ENCODE data around the gene FBXW11.

DNA sequence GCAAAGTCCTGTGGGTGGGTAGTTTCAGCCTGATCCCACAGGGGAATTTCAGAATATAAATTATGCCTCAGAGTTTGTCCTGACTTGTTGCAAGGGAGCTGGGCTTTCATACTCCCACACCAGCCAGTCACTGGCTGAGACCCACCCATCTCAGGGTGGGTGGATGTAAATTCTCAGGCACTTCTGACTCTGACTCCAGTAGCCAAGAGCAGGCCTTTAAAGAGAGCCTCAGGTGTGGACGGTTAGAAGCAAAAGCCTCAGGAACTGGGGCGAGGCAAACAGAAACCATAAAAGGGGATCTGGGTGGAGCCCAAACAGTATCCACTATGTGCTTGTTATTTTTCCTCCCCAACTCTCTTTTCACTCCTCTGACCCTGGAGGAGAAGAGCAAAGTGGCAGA lies 28.6 kb upstream of the FBXW11 start:
- TF ChIP-seq, protein P1, sequence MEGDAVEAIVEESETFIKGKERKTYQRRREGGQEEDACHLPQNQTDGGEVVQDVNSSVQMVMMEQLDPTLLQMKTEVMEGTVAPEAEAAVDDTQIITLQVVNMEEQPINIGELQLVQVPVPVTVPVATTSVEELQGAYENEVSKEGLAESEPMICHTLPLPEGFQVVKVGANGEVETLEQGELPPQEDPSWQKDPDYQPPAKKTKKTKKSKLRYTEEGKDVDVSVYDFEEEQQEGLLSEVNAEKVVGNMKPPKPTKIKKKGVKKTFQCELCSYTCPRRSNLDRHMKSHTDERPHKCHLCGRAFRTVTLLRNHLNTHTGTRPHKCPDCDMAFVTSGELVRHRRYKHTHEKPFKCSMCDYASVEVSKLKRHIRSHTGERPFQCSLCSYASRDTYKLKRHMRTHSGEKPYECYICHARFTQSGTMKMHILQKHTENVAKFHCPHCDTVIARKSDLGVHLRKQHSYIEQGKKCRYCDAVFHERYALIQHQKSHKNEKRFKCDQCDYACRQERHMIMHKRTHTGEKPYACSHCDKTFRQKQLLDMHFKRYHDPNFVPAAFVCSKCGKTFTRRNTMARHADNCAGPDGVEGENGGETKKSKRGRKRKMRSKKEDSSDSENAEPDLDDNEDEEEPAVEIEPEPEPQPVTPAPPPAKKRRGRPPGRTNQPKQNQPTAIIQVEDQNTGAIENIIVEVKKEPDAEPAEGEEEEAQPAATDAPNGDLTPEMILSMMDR (IDR thresholded peaks at IDR 0.05; ENCODE audit: low read depth, low read length, poor library complexity, severe bottlenecking): no peak
- TF ChIP-seq EZH2phosphoT487 (IDR thresholded peaks at IDR 0.05; ENCODE audit: borderline replicate concordance, low read length): no peak
